Psoas muscle (tissue), 8 donors: ENCODE results near the gene PDP2. TPM values are rescaled to one million over a fixed set of nuclear protein-coding genes. Genes with fewer than 3 reads are reported as not detected.

Experiments
- ATAC-seq, 4 donors: fragments of 200-7000 bp; cut with Tn5 transposase; one replicate each; pipeline ENCODE4 v1.9.1; 2020; ENCODE audit warnings: moderate library complexity in 3 of 4, mild to moderate bottlenecking in 2 of 4
- DNase-seq, 2 donors: peaks; one replicate each; pipeline ENCODE4 v3.0.0-alpha.2; 2020
- H3K27ac ChIP-seq: fragments of 200-600 bp; one replicate; pipeline ENCODE4 v1.8.0; 2022
- H3K27me3 ChIP-seq, 3 donors: fragments of 200-600 bp in 1 of 3; one replicate each; pipeline versions ENCODE4 v1.6.1 to v1.8.0; 2013 to 2022; ENCODE audit warnings: low read length in 2 of 3, mild to moderate bottlenecking in 2 of 3, moderate library complexity in 1 of 3; ENCODE audit not compliant: insufficient read depth in 3 of 3
- H3K36me3 ChIP-seq, 2 donors: fragments of 200-600 bp in 1 of 2; one replicate each; pipeline versions ENCODE4 v1.6.1 to v1.8.0; 2013 to 2022; ENCODE audit warnings: low read depth in 1 of 2, mild to moderate bottlenecking in 1 of 2, moderate library complexity in 1 of 2; ENCODE audit not compliant: insufficient read depth in 1 of 2
- H3K4me1 ChIP-seq: fragments of 200-600 bp; one replicate; pipeline ENCODE4 v1.8.0; 2022
- H3K4me3 ChIP-seq: fragments of 200-600 bp; one replicate; pipeline ENCODE4 v1.8.0; 2022; ENCODE audit warnings: mild to moderate bottlenecking
- H3K9me3 ChIP-seq: fragments of 200-600 bp; one replicate; pipeline ENCODE4 v1.8.0; 2022
- WGBS, 3 donors: extraction: QIAGEN DNeasy Blood & Tissue Kit; methylation state at CpG; one replicate each; pipeline versions ENCODE4 v1.1.6 to v1.1.7; 2013; 5-methylcytosine and 5-hydroxymethylcytosine counted together
- intact Hi-C, 2 donors: fragments of 100-400 bp; cut with DNase I; formaldehyde crosslinking; loops; one replicate each; pipeline versions ENCODE4 v1.11.0 to v1.14.2; 2022
- polyA plus RNA-seq, 3 donors: library from polyadenylated mRNA; stranded (reverse); fragments of 200-250 nt; gene quantifications; one replicate each; pipeline ENCODE4 v1.2.3, GENCODE V29; 2013
- total RNA-seq, 4 donors: library from RNA; stranded (reverse); fragmentation: NEBNext Ultra II Directional in 2 of 4; extraction: Animal tissue kit (Norgen Biotek cat#: 25700) in 2 of 4; gene quantifications; one replicate each; pipeline versions ENCODE4 v1.2.1 to v1.2.4, GENCODE V29; 2021 to 2023
- TF ChIP-seq, protein P1 (sequence below): fragments of 200-600 bp; IDR thresholded peaks from one replicate; pipeline ENCODE4 v1.8.0; 2022; ENCODE audit warnings: antibody characterized with exemption
- donor health status: healthy with polysubstance abuse.
- donor health status: DM: no; HTN: no; CAD: no; lungs with moderate emphysema.
- donor health status: Bipolar disorder and iron deficiency.
- donor health status: healthy.
- donor health status: DM: yes; HTN: yes; CAD: no.
- donor health status: DM: no; HTN: no; CAD: no.
- donor health status: DM: no; HTN: no; CAD: no.
- donor health status: DM: yes; HTN: yes; CAD: no.

The PDP2 gene
- total and polyA plus RNA-seq, 7 donors = 1.0 to 5.2 (median 3.0) TPM

- TF ChIP-seq, protein P1, sequence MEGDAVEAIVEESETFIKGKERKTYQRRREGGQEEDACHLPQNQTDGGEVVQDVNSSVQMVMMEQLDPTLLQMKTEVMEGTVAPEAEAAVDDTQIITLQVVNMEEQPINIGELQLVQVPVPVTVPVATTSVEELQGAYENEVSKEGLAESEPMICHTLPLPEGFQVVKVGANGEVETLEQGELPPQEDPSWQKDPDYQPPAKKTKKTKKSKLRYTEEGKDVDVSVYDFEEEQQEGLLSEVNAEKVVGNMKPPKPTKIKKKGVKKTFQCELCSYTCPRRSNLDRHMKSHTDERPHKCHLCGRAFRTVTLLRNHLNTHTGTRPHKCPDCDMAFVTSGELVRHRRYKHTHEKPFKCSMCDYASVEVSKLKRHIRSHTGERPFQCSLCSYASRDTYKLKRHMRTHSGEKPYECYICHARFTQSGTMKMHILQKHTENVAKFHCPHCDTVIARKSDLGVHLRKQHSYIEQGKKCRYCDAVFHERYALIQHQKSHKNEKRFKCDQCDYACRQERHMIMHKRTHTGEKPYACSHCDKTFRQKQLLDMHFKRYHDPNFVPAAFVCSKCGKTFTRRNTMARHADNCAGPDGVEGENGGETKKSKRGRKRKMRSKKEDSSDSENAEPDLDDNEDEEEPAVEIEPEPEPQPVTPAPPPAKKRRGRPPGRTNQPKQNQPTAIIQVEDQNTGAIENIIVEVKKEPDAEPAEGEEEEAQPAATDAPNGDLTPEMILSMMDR = no peak
- Histone ChIP-seq H3K9me3 (no peaks in the 10 kb centered on the region), H3K27ac (peak overlapping the region; percentile 96), H3K4me1 (peaks cover 52% of the 10 kb centered on the region), H3K36me3 (peaks cover 0 to 12% of the 10 kb centered on the region in 2 donors), H3K27me3 (no peaks in the 10 kb centered on the region), H3K4me3 (no peak overlapping the region)
- DNase-seq (peak; percentile 77 to 85), ATAC-seq (peak; percentile 2 to 35 (median 19))
- WGBS, 3 donors = 33 to 39% (median 35%) methylated on average over 4 of the region's 4 CpGs
- intact Hi-C loops = loop anchor here in 1 of 2 donors (5.0 kb wide), 1 partner anchor 33 kb away; no protein-coding TSS in a partner anchor
Measured at GRCh38 chr16:66930189-66930588, 49.9 kb downstream of the PDP2 start.

GRCh38 chr16:66931665-66932064 lies 51.4 kb downstream of the PDP2 start:
- peaks cover 52% of the 10 kb centered on the region for H3K4me1 ChIP-seq
- H3K27me3 ChIP-seq = no peaks in the 10 kb centered on the region
- peaks cover 0 to 17% of the 10 kb centered on the region in 2 donors for H3K36me3 ChIP-seq
- WGBS, 3 donors = 80 to 89% (median 82%) methylated on average over 2 of the region's 2 CpGs
- DNase-seq (no peak), ATAC-seq (no peak)
- H3K27ac ChIP-seq = peak overlapping the region; percentile 19
- intact Hi-C loops = loop anchor here in 1 of 2 donors (5.0 kb wide), 1 partner anchor 34 kb away; no protein-coding TSS in a partner anchor
- TF ChIP-seq, protein P1 = no peak
- H3K9me3 ChIP-seq = no peaks in the 10 kb centered on the region
- H3K4me3 ChIP-seq = peak overlapping the region; percentile 91

- 83 to 92% (median 83%) methylated on average over 4 of the region's 4 CpGs for WGBS, 3 donors
- peak overlapping the region; percentile 58 for H3K27ac ChIP-seq
- H3K4me3 ChIP-seq = peak overlapping the region; percentile 91
- DNase-seq = no peak
- H3K36me3 ChIP-seq = peaks cover 0 to 21% of the 10 kb centered on the region in 2 donors
- peaks cover 52% of the 10 kb centered on the region for H3K4me1 ChIP-seq
- no peaks in the 10 kb centered on the region for H3K27me3 ChIP-seq
- ATAC-seq = no peak
- H3K9me3 ChIP-seq = no peaks in the 10 kb centered on the region
- intact Hi-C loops = loop anchor here in 1 of 2 donors (5.0 kb wide), 1 partner anchor 35 kb away; no protein-coding TSS in a partner anchor
- TF ChIP-seq, protein P1 = no peak
Measured at GRCh38 chr16:66932076-66932475, 51.8 kb downstream of the PDP2 start.

GRCh38 chr16:66933776-66934137 lies 53.4 kb downstream of the PDP2 start:
- Histone ChIP-seq H3K27me3 (no peaks in the 10 kb centered on the region), H3K36me3 (peaks cover 0 to 38% of the 10 kb centered on the region in 2 donors), H3K4me3 (peak overlapping the region; percentile 91), H3K9me3 (no peaks in the 10 kb centered on the region), H3K27ac (peak overlapping the region; percentile 91), H3K4me1 (peaks cover 47% of the 10 kb centered on the region)
- TF ChIP-seq, protein P1 = no peak
- intact Hi-C loops = loop anchor here in 1 of 2 donors (5.0 kb wide), 1 partner anchor 36 kb away; no protein-coding TSS in a partner anchor
- DNase-seq (no peak), ATAC-seq (peak; percentile 1 to 7 (median 5))
- 1 to 2% (median 2%) methylated on average over 12 of the region's 12 CpGs for WGBS, 3 donors
